ENCODE results near the gene RIMS3.

RIMS3 gene

DNA sequence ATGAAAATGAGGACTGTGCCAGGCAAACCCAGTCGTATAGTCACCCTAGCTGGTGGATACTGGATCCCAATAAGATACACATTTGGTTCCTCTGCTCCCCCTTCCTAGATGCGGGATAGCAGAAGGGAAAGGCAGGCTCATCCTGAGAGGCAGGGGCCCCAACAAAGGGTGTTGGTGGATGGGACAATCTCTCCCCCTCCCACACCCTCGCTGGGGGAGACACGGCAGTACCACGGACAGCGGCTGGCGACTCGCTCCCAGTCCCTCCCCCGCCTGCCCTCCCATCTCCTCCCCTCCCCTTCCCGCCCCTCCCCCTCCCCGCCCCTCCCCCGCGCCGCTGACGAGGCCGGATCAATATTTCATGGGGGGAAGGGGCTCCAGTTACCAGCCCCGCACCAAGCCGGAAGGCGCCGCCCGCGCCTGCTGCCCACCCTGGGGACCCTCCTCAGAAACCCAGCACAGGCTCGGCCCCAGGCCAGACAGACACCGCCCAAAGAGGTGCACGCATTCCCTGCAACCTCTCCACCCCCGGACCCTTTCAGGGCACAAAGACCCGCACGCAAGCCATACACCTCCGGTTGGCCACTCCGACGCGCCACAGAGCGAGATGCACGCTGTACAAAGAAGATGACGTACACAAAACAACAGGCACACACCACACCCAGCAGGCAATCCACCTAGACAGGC lies 11.5 kb downstream of the RIMS3 start:
- DNase-seq (ENCODE audit: low spot score): no peak

DNA sequence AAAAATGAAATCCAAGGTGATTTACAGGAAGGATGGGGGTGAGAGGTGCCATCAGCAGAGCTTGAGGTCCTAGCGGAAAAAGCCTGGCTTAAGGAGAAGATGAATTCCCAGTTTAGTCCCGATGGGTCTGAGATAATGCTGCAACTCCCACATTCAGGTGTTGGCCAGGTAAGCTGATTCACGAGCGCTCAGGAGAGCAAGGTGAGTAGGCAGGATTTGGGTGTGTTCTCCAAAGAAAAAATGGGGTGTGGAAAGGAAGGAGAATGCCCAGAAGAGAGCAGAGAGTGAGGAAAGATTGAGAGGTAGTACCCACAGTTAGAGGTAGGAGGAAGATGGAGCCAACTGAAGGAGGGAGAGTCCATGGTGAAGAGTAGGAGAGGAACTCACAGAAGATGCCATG lies 12.5 kb downstream of the RIMS3 start:
- no peak for DNase-seq (ENCODE audit: low spot score)

DNA sequence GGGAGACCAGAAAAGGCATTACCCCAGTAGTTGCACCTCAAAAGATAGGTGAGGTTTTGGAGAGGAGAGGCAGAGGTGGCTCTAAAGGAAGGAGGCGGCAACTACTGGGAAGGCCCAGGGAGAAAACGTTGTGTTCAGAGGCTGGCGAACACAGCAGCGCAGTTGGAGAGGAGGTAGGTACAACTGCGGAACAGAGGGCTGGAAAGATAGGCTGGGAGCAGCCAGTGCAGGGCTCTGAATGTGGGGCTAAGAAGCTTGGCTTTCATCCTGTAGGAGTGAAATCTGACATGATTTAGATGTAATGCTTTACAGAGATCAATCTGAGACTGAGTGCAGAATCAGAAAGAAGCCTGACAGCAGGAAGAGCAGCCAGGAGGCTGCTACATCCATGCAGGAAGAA lies 13.0 kb downstream of the RIMS3 start:
- DNase-seq (ENCODE audit: low spot score): no peak

DNA sequence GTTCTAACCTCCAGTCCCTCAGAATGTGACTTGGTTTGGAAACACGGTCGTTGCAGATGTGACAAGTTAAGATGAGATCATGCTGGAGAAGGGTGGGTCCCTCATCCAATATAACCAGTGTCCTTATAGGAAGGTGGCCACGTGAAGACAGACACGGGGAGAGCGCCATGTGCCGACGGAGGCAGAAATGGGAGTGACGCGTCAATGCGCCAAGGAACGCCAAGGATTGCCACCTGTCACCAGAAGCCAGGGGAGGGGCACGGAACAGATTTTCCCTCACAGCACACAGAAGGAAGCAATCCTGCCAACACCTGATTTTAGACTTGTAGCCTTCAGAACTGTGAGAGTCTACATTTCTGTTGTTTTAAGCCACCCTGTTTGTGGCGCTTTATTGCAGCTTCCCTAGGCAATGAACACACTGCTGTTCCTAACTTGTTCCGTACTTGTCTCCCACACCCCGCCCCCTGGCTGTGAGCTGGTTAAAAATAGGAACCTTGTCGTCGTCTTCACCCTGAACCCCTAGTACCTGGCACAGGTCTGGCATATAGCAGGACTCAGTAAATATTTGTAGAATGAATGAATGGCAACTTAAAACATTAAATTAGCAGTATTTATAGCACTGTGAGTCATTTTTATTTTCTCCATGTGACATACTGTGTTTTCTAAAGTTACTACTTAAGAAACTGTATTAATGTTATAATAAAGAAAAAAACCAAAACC lies 14.2 kb downstream of the RIMS3 start:
- DNase-seq (ENCODE audit: low spot score): no peak

DNA sequence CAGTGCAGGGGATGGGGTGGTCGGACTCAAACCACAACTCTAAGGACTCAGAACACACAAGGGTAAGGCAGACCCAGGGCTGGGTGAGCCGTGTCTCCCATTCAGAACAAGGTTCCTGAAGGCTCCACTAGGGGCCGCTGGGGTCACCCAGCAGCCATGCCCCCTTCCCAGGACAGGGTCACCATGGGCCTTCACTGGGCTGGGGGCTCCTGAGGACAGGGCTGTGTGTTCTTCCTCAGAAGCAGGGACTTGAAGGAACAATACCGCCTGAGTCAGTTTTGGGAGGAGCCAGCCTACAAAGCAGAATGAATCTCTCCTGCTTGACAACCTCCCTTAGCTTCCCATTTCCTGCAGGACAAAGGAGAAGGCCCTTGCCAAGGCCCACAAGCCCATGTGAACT lies 15.4 kb downstream of the RIMS3 start:
- DNase-seq (ENCODE audit: low spot score): no peak

DNA sequence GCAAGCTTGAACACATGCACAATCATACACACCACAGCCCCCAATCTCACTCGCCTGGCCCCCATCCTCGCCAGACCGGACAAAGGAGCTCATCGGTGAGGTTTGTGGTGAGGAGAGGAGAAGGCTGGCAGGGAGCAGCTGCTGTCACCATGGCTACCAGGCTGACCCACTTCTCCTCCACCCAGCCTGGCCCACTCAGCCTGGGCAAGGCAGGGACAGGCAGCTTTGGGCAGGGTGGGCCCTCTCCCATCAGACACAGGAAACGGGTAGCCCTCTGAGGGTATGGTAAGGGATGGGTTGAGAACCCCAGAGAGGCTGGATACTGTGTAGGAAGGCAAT lies 15.9 kb downstream of the RIMS3 start:
- no peak for DNase-seq (ENCODE audit: low spot score)

DNA sequence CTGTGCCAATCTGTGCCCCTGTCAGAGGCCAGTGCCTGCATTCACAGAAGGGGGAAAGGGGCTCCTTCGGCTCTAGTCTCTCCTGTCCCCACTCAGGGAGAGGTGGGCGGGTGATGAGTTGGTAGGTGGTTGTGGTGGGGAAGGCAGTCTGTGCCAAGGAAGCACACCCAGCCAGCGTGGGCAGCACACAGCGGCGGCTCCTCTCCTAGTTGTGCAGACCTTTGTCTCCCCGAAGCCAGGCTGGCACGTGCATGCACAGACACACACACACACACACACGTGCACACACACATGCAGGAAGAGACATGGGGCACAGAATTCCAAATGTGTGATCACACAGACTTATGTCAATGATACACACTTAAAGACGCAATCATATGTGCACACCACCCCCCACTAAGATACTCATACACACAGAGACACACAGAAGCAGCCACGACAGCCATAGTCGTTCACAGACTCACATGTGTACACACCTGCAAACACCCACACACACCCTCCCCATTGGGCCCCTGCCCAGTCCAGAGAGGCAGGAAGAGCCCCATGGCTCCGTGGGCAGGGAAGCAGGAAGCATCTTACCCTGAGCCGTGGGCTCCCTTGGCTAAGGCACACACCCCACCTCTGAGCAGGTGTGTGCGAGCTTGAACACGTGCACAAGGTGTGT lies 16.4 kb downstream of the RIMS3 start:
- no peak for DNase-seq (ENCODE audit: low spot score)

DNA sequence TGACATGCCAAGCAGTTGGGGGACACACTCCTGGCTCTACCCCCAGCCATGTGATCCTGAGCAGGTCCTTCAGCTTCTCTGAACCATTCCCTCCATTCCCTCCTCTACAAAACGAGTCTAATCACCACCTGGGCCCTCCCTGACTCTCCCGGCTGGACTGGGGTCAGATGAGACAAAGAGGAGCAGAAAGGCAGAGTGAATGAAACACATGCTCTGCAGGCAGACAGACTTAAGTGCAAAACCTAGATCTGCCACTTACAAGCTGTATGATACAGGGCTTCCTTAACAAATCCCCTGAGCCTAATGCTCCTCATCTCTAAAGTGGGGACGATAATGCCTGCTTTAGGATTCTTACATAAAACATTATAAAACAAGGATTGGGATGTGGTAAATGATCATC lies 17.3 kb downstream of the RIMS3 start:
- no peak for DNase-seq (ENCODE audit: low spot score)

DNA sequence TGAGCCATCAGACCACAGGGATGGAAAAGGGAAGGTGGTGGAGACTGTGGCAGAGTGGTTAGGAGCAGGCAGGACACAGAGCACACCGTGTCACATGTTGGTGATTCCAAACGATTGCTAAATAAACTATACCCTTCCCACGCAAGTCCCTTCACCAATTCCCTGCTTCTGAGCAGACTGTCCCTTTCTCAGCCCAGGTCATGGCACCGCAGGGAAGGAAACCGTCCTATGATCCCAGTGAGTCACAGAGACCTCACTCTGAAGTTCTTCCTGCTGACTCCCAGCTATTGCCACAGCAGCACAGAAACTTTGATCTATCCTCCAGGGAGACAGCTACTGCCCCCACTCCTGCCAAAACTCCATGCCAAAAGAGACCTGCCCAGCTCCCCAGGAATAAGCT lies 19.2 kb downstream of the RIMS3 start:
- no peak for DNase-seq (ENCODE audit: low spot score)

DNA sequence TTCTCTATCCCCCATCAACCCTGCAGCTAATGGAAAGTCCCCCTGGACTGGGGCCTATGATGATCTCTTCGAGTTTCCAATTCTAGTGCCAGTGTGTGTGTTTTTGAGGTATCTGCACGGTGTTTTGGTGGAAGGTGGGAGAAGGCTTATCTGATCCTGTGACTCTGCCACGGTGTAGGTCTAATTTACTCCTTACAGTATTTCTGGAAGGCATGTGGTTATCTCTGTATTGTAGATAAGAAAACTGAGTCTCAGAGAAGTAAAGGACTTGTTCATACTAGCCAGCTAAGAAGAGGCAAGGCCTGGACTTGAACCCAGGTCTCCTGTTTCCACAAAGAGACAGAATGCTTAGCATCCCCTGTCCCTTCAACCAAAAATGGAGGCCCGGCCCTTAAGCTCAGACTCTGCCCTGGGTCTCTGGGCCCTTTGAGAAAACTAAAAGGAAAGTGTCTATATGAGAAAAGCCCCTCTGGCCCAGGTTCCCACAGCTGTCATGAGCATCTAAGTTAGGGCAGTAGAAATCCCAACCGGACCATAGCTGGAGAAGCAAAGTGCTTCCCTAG lies 20.3 kb downstream of the RIMS3 start:
- DNase-seq (ENCODE audit: low spot score): no peak

DNA sequence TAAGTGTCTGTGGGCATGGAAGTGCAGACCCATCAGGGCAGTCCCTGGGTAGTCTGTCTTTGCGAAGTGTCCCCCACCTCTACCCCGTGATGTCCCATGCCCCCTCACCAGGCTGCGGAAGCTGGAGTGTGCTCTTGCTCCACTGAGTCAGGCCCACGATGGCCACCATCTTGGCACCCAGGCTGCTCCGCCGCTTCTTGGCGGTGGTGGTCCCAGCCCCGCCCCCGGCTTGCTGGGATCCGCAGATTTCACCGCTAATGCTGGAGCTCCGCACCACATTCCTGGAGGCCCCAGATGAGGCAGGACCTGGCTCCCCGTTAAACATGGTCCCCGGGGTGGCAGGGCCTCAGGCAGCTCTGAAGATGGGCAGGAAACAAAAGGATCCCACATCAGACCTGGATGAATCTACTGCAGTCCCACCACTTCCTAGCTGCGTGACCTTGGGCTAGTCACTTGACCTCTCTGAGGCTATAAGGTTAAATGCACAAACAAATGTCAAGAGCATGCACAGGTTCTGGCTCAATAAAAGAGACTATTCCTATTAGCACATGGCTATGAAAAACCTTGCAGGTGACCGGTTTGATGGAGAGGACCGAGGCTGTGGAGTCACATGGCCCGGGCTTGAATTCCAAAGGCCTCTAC lies 23.8 kb downstream of the RIMS3 start:
- DNase-seq (ENCODE audit: low spot score): no peak

DNA sequence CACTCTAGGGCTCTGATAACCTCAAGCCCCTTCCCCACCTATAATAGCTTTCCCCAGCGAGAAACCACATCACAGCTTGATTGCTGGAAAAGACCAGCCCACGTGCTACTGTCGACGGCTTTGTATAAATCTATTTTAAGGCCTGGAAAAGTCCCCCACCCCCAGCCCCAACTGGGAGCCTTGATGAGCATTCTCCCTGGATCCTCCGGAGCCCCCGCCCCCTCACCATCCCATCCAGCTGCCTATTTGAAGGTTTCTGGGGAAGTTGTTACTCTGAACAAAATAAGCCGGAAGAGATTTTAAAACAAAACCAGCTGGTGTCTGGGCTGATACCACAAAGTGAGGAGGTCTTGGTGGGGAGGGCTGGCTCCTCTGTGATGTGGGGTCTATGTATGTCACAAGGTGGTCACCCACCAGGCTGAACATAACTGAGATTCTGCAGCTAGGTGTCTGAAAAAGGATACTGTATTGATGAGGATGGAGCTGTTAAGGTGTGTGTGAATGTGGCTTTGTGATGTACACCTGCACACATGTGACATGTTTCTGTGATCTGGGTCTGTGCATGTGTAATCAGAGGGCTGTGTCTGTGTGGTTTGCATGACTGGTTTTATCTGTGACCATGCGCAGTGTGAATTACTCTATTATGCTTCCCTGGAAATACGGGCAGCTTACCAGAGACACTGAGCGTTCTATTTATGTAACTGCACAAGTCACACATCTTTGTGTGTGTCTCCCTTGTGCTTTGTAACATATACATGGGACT lies 25.0 kb downstream of the RIMS3 start:
- DNase-seq (ENCODE audit: low spot score): no peak

DNA sequence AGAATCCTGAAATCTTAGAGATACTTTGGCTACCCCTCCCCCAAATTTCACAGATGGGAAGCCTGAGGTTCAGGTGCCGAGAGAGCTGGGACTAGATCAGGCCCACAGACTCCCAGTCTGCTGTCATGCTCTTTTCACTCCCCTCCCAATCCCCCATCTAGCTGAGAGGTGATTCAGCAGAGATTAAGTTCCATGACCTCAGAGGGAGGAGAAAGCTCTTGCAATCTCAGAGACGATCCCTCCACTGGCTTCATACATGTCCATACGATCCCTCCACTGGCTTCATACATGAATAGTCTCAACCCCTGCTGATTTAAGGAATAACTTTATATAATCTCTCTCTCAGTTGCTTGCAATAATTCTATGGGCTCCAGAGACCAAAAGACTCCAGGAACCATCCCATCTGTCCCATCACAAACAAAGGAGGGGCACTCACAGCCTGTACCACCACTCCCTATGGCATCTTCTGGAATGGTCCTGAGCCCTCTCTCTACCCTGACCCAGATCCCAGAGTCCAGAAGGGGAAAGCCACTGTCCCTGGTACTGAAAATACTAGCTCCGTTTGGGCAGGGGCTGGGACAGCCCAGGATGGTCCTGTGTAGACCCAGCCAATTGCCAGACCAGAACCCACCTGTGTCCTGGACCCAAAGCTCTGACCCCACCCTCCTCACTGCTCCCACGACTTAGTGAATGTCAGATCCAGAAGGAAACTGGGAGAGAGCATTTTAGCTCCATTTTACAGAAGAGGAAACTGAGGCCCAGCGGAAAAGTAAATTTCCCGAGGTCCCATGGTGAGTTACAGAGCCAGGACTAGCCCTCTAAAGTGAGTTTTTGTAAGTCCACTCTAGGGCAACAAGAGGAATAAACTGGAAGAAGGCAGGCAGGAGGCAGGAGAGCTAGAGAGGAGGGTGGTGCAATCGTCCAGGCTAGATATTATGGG lies 27.1 kb downstream of the RIMS3 start:
- DNase-seq (ENCODE audit: low spot score): no peak

DNA sequence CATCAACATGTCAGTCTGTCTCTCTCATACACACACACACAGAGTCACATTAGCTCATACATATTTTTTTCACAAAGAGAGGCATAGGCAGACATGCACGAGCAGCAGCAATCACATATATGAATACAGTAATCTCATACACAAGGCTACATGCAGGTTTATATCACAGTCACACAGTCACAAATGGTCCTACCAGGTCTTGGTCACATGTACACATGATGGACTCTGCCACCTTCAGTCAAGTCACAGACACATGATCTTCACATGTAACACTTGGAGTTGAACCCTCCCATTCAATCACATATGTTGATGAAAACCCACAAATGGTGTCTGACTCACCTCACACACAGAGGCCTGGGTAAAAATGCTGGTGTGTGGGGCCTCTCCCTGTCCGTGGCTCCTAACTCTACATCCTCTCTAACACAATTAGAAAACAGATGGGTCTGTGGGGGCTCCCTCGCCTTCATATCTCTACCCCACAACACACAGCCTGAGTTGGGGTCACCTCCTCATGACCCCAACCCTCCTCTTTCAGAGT lies 27.9 kb downstream of the RIMS3 start:
- DNase-seq (ENCODE audit: low spot score): no peak

DNA sequence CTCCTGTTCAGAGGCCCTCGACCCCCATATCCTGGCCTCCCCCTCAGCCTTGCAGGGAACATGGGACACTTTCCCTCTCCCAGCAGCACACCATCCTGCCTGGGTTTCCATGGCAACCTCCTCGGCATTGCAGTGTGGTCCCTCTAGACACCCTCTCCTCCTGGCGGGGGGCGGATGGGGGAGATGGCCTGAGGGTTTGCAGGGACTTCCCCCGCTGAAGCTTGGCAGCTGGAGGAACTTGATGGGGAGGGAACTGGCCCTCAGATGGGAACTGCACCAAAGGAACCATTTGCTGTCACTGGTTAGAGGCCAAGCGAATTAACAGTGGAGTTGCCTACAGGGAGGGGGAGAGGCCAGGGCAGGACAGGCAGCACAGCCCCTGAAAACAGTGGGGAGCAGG lies 28.7 kb downstream of the RIMS3 start:
- DNase-seq (ENCODE audit: low spot score): no peak

DNA sequence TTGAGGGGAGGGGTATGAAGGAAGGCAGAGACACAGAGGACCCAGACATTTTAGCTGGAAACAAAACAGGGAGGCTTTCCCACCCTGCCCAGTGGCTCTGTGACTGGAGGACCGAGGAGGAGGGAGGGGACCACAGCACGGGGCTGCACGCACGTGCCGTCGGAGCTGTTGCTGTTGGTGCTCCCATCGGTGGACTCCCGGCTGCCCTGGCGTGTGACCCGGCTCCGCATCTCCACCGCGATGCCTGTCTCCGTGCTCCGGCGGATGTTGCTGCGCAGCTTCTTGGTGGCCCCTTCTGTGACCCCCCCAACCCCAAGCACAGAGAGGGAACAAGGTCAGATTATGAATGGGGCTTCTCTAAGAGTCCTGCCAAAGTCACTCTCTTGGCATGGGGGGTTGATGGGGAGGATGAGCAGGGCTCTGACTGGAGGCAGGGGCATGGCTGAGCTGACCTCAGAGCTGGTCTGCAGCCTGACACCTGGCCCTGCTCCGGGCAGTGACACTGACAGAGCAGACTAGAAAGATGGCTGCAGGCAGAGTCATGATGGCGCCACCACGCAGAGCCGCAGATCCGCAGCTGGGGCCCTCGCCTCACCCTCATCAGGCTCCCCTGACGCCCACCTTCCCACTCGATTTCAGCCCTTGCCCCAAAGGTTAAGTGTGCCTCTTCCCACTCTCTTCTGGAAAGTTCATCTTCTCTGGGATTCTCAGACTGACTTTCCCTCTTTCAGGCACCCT lies 29.6 kb downstream of the RIMS3 start:
- DNase-seq (ENCODE audit: low spot score): no peak

DNA sequence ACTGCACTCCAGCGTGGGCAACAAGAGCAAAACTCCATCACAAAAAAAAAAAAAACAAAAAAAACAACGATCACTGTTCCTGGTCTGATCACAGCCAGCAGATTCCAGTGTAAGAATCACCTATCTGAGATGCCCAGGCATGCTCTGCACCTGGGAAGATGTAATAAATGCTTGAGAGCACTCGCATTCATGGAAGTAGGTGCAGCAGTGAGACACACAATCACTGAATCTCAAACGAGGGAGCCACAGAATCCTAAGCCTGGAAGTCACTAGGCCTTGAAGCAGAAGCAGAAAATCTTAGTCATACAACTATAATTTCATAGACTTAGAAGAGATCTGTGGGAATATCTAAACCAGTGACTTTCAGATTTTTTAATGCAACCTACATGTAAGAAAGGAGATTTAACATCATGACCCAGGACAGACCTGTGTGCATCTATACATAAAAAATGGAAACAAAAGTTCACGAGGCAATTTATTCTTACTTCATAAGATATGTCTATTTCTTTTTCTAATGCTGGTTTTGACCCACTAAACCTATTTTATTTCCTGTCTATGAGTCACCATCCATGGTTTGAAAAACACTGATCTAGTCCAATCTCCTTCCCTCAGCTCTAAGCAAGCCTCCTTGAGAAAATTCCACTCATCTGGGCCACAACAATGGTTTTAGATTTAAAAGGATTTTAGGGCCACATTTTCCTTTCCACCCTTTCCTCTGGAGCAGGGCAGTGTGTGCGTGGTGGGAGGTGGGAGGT lies 30.4 kb downstream of the RIMS3 start:
- no peak for DNase-seq (ENCODE audit: low spot score)

DNA sequence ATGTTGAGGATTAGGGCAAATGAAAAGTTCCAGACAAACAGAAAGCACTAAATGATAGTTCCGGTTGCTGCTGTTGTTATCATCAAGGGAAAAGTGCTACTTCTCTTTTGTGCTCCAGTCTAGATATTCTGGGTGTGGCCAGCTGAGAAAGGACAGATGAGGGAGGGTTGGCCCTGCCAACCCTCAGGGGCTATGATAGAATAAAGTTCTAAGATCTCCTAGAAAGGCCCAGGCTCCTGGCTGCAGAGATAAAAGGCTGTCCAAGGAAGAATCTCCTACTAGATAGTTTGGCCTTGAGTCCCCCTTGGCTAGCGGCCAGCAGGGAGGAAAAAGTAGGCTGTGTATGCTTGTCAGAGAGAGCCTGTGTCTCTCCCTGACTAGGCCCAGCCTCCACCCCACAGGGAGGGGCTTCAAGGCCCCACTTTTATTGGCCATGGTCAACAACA lies 31.5 kb downstream of the RIMS3 start:
- no peak for DNase-seq (ENCODE audit: low spot score)

DNA sequence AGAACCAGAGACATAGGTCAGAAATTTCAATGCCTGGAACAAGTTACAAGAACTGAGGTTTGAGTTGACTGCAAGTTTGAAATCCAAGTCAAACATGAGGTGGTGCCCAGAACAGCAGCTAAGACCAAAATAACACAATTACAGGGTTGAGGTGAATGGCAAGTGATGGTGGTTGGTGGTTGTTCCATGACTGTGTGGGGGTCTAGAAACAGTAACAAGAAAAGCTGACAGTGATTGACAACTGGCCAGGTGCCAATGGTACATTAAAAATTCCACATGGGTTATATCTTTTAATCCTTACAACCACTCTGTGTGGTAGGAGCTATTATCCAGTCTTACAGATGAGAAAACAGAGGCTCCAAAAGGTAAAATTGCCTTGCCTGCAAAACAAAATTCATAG lies 32.0 kb downstream of the RIMS3 start:
- DNase-seq (ENCODE audit: low spot score): no peak
